Measurements from ENCODE around the gene MAPK6.

MAPK6 gene

DNA sequence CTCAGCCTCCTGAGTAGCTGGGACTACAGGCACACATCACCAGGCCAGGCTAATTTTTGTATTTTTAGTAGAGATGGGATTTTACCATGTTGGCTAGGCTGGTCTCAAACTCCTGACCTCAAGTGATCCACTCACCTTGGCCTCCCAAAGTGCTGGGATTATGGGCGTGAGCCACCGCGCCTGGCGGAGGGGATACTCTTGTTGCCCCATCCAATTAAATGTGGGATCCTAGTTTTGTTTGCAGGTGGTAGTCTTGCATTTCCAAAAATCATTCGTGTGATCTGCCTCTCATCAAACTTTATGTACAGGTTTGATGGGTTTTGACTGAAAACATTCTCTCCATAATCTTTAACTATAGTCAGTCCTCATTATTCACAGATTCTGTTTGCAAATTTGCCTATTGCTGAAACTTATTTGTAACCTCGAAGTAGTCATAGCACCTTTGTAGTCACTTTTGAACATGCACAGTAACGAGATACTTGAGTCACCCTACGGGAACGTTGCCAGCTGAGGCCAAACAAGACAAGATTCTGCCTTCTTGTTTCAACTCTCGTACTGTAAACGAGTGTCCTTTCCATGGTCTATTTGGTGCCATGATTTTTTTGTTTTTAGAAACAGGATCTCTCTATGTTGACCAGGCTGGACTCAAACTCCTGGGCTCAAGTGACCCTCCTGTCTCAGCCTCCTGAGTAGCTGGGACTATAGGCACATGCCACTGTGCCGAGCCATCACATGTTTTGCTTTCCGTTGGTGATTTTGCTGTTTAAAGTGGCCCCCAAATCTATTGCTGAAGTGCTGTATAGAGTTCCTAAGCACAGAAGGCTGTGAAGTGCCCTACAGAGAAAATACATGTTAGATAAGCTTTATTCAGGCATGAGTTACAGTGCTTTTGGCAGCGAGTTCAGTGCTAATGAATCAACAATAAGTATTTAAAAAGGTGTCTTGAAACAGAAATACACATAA is 8.1 kb upstream of the MAPK6 start:
- DNase-seq (ENCODE audit: low read depth in 2 of 2) = peak; percentile 36 to 66

DNA sequence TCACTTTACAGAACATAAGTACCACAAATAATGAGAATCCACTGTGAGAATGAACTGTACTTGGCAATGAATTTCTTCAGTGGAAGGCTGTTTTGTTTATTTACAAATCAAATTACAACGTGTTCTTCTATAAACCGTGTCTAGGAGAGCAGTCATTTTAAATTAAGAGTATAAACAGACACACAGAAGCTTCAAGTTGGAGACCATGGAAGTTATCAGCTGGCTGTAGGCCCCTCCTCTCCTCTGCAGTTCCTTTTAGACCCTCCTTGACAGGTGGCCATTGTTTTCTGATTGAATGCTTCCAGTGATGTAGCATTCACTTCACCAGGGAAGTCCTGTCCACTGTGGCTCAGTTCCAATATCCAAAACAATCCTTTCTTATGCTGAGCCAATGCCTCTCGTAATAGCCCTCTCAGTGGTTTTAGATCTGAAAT is 7.3 kb upstream of the MAPK6 start:
- DNase-seq (ENCODE audit: low read depth in 2 of 2) = no peak

DNA sequence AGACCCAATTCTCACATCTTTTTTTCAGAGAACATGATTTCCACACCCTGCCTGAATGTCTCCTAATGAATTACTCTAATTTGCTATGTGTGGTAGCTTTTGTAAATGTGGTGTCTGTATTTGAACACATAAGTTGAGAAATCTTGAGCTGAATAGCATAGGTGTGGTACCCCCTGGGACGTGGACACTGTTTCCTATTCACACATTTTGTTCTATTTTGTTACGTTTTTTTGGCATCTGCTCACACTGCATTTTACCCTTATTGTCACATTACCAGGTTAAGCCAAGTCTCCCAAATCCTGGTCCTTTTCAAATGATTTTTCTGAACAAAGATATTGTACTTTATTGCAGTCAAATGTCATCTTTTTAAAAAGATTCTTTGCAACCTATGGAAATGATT is 6.8 kb upstream of the MAPK6 start:
- DNase-seq (ENCODE audit: low read depth in 2 of 2) = no peak

DNA sequence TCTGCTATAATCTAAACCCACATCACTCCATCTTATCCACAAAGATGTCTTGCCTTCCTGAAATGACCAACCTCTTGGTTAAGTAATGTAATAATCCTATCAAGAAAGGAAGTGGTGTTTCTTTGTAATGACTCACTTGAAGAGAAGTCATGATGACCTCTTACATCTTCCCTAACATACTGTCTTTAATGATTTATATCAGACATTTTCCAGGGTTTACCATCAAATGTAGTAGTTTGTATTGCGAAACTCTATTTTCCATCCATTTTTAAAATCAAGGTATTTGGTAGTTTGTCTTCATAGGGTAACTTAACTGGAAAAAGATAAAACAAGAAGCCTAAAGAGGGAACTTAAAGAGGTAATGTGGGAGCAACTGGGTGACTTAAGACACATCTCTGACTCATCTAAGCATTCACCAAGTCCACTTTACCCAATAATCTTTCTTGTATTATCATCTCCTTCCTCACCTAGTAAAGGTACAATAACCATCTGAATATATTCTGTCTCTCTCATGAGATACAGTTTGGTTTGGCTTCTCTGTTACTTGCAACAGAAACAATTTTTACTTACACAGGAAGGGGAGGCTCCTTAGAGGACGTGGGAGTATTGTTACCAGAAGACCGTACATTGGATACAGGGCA is 5.7 kb upstream of the MAPK6 start:
- no peak for DNase-seq (ENCODE audit: low read depth in 2 of 2)

DNA sequence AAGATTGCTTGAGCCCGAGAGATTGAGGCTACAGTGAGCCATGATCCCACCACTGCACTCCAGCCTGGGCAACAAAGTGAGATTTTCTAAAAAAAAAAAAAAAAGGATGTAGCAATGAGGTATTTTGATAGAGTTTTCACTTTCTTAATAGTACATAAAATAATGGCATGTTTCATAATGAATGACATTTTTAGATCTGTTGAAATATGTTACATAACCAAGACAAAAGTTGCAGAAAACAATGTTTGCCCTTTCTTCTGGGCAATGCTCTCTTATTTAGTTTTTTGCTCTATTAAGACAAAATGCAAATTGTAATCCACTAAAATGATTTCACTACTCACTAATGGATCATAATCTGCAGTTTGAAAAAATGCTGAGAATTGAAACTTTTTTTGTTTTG is 4.4 kb upstream of the MAPK6 start:
- no peak for DNase-seq (ENCODE audit: low read depth in 2 of 2)

DNA sequence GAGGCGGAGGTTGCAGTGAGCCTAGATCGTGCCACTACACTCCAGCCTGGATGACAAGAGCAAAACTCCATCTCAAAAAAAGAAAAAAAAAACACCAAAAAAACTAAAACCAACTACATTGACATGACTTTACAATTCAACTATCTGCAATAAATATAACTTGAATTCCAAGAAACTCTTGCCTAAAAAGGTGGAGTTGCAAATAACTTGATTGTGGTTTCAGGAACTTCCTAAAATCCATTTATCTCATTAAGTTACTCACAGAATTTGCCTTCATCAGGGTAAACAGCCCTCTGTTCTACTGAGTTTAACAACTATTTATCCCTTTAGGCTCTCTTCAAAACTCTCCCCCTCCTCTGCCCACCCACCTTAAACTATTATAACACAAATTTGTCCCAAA is 2.7 kb upstream of the MAPK6 start:
- DNase-seq (ENCODE audit: low read depth in 2 of 2) = no peak

DNA sequence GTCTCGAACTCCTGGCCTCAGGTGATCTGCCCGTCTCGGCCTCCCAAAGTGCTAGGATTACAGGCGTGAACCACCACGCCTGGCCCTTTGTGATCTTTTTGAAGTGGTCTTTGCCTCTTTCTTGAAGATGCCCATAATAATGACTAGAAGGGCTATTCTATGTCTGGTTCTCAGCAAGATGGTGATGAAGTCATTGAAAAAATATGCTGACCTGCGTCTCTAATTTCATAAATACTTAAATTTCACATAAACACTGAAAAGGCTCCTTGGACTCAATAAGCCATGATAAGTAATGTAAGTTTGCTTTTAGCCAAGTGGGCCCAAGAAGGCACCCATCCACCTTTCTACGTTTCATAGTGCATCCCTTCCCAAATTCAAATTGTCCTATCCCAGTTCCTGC is 775 bp upstream of the MAPK6 start:
- DNase-seq (ENCODE audit: low read depth in 2 of 2) = no peak

- DNase-seq (ENCODE audit: low read depth in 2 of 2) = peak; percentile 59
These were observed 588 bp downstream of the MAPK6 start for GRCh38 chr15:52019394-52020220.

GRCh38 chr15:52020221-52021085 is 1.4 kb downstream of the MAPK6 start:
- DNase-seq (ENCODE audit: low read depth in 2 of 2) = no peak

GRCh38 chr15:52021128-52021671 is 2.2 kb downstream of the MAPK6 start:
- peak; percentile 39 to 51 for DNase-seq (ENCODE audit: low read depth in 2 of 2)

- no peak for DNase-seq (ENCODE audit: low read depth in 2 of 2)
These were observed 3.0 kb downstream of the MAPK6 start for GRCh38 chr15:52021892-52022540.

DNA sequence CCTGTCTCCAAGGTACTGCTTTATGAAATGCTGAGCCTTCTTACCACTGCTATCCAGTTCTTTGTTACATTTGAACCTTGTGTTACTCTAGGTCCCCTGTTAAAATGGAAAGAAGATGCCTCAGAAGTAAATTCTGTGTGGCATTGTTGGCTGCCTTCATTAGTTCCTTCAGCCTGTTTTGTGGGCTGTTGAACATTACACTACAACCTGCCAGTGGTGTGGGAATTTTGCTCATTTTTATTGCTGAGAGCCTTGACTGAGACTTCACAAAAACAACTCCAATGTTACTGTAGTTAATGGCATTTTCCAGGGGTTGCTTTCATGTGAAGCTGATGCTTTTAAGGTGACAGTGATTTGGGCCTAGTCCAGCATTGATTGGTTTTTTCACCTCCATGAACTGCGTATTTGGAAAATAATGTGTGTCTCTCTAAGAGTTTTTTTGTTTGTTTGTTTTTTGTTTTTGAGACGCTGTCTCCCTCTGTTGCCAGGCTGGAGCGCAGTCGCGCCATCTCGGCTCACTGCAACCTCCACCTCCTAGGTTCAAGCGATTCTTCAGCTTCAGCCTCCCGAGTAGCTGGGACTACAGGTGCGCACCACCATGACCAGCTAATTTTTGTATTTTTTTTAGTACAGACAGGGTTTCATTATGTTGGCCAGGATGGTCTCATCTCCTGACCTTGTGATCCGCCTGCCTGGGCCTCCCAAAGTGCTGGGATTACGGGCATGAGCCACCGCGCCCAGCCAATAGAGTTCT is 4.3 kb downstream of the MAPK6 start:
- DNase-seq (ENCODE audit: low read depth in 2 of 2) = no peak

GRCh38 chr15:52028431-52029093 is 9.5 kb downstream of the MAPK6 start:
- DNase-seq (ENCODE audit: low read depth in 2 of 2) = no peak

DNA sequence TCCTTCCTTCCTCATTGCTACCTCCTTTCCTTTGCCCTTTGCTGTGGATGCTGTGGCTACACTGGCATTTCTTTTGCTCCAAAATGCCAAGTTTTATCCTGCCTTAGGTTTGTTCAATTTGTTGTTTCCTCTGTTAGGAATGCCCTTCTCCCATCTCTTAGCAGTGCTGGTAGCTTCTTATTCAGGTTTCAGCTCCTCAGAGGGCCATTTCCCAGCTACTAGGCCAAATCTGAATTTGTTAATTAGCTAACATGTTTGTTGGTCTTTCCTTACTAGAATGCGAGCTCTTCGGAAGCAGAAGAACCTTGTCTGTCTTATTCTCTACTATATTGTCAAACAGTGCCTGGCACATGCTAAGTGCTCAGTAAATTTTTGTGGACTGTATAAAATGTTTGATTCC is 11.0 kb downstream of the MAPK6 start:
- DNase-seq (ENCODE audit: low read depth in 2 of 2) = no peak

GRCh38 chr15:52031556-52031955 is 12.5 kb downstream of the MAPK6 start:
- no peak for DNase-seq (ENCODE audit: low read depth in 2 of 2)

- no peak for DNase-seq (ENCODE audit: low read depth in 2 of 2)
These were observed 19.0 kb downstream of the MAPK6 start for GRCh38 chr15:52037889-52038505.

DNA sequence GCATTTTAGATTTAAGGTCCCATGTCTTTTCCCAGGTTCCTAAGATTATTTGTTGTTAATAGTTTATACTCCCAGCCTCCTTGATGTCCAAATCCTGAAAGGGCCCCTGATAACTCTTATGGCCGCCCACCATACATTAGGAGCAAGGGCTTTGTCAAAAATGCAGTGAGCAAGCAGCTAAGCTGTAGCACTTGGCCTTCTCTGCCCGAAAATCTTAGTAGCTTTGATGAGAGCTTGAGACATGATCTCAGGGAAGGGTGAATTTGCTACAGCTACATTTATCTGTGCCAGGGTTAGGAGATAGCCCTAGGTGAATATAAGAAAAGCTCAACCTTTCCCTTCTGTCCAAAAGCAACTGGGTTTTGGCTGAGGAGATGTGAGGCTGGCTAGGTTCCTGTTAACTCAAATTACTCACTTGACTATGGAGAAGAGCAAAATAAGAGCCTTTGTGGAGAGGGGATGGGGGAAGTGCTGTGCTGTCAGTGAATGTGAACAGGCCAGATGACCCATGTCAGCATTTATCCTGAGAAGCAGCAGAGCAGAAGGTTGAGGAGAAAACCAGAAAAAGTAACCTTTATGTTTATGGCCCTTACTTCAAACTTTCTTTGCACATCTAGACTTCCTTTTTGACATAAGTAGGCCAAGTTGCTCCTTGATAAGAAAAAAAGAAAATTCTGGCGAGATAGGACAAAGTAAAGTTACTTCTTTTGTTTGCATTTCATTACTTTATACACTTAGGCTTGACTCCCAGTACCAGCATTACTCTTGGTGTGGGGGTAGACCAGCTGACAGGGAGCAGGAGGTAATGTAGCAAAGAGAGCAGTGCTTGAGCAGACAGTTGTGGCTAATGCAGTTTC is 21.1 kb downstream of the MAPK6 start:
- no peak for DNase-seq (ENCODE audit: low read depth in 2 of 2)

Data from stimulated activated CD8-positive, alpha-beta memory T cell treated with anti-CD3 and anti-CD28 coated beads, Interleukin-15, amount 100 ng/mL, for 48 hours (primary cell).